WTC11 (cell line): ENCODE results near the gene DAP3. TPM values are rescaled to one million over a fixed set of nuclear protein-coding genes. Genes with fewer than 3 reads are reported as not detected.

ENCODE experiments used
- ATAC-seq: fragments of 200-7000 bp; cut with Tn5 transposase; 2 replicates; pipeline ENCODE4 v1.10.0; 2021; ENCODE audit warnings: mild to moderate bottlenecking, moderate library complexity
- CTCF ChIA-PET: fragments of 300-600 bp; sonication (Branson Sonifier 250); formaldehyde crosslinking; loops from one replicate; lab custom pipeline; 2021; ENCODE audit warnings: antibody characterized with exemption; lab: Charles Lee
- POLR2A ChIA-PET: fragments of 350-600 bp; sonication (Branson Sonifier 250); formaldehyde crosslinking; loops from one replicate; lab custom pipeline; 2021; ENCODE audit warnings: antibody characterized with exemption; lab: Charles Lee
- DNase-seq: peaks from one replicate; pipeline ENCODE4 v3.0.0; 2021; ENCODE audit warnings: low spot score
- H3K27ac Mint-ChIP-seq: 2 replicates; pipeline ENCODE4 v1.8.0; 2021; ENCODE audit warnings: mixed read lengths
- H3K27me3 Mint-ChIP-seq: 2 replicates; pipeline ENCODE4 v1.8.0; 2021; ENCODE audit warnings: low read depth, mild to moderate bottlenecking, moderate library complexity, mixed read lengths
- H3K36me3 Mint-ChIP-seq: 2 replicates; pipeline ENCODE4 v1.8.0; 2021; ENCODE audit warnings: mixed read lengths
- H3K4me1 Mint-ChIP-seq: 2 replicates; pipeline ENCODE4 v1.8.0; 2022; ENCODE audit warnings: mixed read lengths
- H3K4me3 Mint-ChIP-seq: 2 replicates; pipeline ENCODE4 v1.8.0; 2021; ENCODE audit warnings: mild to moderate bottlenecking, moderate library complexity, mixed read lengths
- H3K9me3 Mint-ChIP-seq: 2 replicates; pipeline ENCODE4 v1.8.0; 2021; ENCODE audit warnings: mixed read lengths
- AFF4 ChIP-seq: sonication (generic); formaldehyde crosslinking; IDR thresholded peaks from 2 replicates; pipeline ENCODE4 v1.8.1; 2023; ENCODE audit warnings: mild to moderate bottlenecking, missing genetic modification reagents, borderline replicate concordance
- AR ChIP-seq: fragments of 250-450 bp; sonication (Bioruptor Pico); IDR thresholded peaks from 2 replicates; pipeline ENCODE4 v1.9.0; 2021; ENCODE audit warnings: mild to moderate bottlenecking
- ATF1 ChIP-seq: sonication (generic); formaldehyde crosslinking; IDR thresholded peaks from 2 replicates; pipeline ENCODE4 v1.8.1; 2023; ENCODE audit warnings: mild to moderate bottlenecking, moderate library complexity, missing genetic modification reagents
- CREB1 ChIP-seq: sonication (generic); formaldehyde crosslinking; IDR thresholded peaks from 2 replicates; pipeline ENCODE4 v1.8.0; 2023; ENCODE audit warnings: mild to moderate bottlenecking, missing genetic modification reagents
- FOXK1 ChIP-seq: sonication (generic); formaldehyde crosslinking; IDR thresholded peaks from 2 replicates; pipeline ENCODE4 v1.8.0; 2022; ENCODE audit warnings: mild to moderate bottlenecking, moderate library complexity, missing genetic modification reagents
- MYBL2 ChIP-seq: sonication (generic); formaldehyde crosslinking; IDR thresholded peaks from 2 replicates; pipeline ENCODE4 v1.8.1; 2023; ENCODE audit warnings: mild to moderate bottlenecking, moderate library complexity, missing genetic modification reagents
- NFE2L1 ChIP-seq: sonication (generic); formaldehyde crosslinking; IDR thresholded peaks from 2 replicates; pipeline ENCODE4 v1.8.1; 2023; ENCODE audit warnings: missing genetic modification reagents
- RELA ChIP-seq: sonication (generic); formaldehyde crosslinking; IDR thresholded peaks from 2 replicates; pipeline ENCODE4 v1.8.1; 2022; ENCODE audit warnings: missing genetic modification reagents, mild to moderate bottlenecking, borderline replicate concordance
- RORB ChIP-seq: fragments of 250-450 bp; sonication (Bioruptor Pico); IDR thresholded peaks from 2 replicates; pipeline ENCODE4 v1.9.0; 2021; ENCODE audit warnings: mild to moderate bottlenecking
- SMAD3 ChIP-seq: sonication (generic); formaldehyde crosslinking; IDR thresholded peaks from 2 replicates; pipeline ENCODE4 v1.8.0; 2022; ENCODE audit warnings: missing genetic modification reagents, mild to moderate bottlenecking, borderline replicate concordance
- ZNF232 ChIP-seq: sonication (generic); formaldehyde crosslinking; IDR thresholded peaks from 2 replicates; pipeline ENCODE4 v1.8.0; 2022; ENCODE audit warnings: mild to moderate bottlenecking, missing genetic modification reagents
- ZNF263 ChIP-seq: sonication (generic); formaldehyde crosslinking; IDR thresholded peaks from 2 replicates; pipeline ENCODE4 v1.8.1; 2022; ENCODE audit warnings: low read depth, mild to moderate bottlenecking, moderate library complexity, missing genetic modification reagents
- ZNF396 ChIP-seq: fragments of 250-450 bp; sonication (Bioruptor Pico); IDR thresholded peaks from 2 replicates; pipeline ENCODE4 v1.8.0; 2021; ENCODE audit warnings: mild to moderate bottlenecking, moderate library complexity, borderline replicate concordance
- total RNA-seq: library from RNA; stranded (reverse); gene quantifications from 3 replicates; pipeline ENCODE4 v1.2.3, GENCODE V29; 2021
- TF ChIP-seq, protein P1 (sequence below): sonication (generic); formaldehyde crosslinking; IDR thresholded peaks from 2 replicates; pipeline ENCODE4 v1.8.1; 2022; ENCODE audit warnings: missing genetic modification reagents, borderline replicate concordance
- TF ChIP-seq, protein P2 (sequence below): fragments of 250-450 bp; sonication (Bioruptor Pico); IDR thresholded peaks from 2 replicates; pipeline ENCODE4 v1.8.0; 2021; ENCODE audit warnings: mild to moderate bottlenecking
- TF ChIP-seq, protein P3 (sequence below): sonication (generic); formaldehyde crosslinking; IDR thresholded peaks from 2 replicates; pipeline ENCODE4 v1.8.1; 2022; ENCODE audit warnings: low read depth, missing genetic modification reagents, borderline replicate concordance

The DAP3 gene
- total RNA-seq, 1 experiment from 2014 or later = 109 TPM

DNA sequence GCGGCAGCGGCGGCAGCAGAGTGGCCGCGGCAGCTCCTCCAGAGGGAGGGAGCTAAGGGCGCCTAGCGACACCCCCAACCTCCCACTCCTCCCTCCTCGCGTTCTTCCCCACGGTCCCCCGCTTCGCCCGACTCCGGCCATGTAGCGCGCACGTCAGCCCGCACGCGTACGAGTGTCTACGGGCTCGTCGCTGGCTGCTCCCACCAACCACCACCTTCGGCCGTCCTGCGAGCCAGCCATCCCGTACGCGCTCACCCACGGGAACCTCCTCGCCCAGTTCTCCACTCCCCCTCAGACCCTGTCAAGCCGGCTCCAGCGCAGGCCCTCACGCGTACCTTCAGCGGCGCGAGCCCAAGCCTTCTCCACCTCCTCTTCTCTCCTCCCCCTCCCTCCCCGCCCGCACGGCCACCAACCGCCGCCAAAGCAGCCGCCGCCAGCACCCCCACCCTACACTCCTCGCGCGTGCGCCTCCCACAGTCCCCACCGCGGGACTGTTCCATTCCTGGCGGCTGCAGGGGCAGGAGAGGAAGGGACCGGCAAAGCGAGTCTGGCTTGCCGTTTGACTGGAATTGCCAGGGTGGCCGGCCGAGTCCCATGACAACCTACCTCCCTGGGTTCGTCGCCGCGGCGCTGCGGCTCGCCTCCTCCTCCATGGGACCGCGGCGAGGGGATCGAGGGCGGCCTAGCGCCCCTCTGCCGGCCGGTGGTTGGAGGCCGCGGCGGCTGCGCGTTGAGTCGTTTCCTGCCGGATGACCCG is 389 bp upstream of the DAP3 start, which contains the start of gene YY1AP1 (continued):
- TF ChIP-seq MYBL2 (CRISPR knock-in tag) (no peak; the same call in 1 of the 2 replicates), AR (CRISPR knock-in tag) (no peak), RELA (CRISPR knock-in tag) (no peak), CREB1 (no peak)

- Mint-ChIP-seq H3K36me3 (peaks cover 65% of the 10 kb centered on the region), H3K4me3 (no peak overlapping the region)
- POLR2A ChIA-PET = no interaction called here
- TF ChIP-seq ZNF396 (CRISPR knock-in tag) = no peak
- TF ChIP-seq ZNF263 (CRISPR knock-in tag) = no peak
- TF ChIP-seq ATF1 (CRISPR knock-in tag) = no peak
- TF ChIP-seq RELA (CRISPR knock-in tag) = no peak
- TF ChIP-seq, protein P1, sequence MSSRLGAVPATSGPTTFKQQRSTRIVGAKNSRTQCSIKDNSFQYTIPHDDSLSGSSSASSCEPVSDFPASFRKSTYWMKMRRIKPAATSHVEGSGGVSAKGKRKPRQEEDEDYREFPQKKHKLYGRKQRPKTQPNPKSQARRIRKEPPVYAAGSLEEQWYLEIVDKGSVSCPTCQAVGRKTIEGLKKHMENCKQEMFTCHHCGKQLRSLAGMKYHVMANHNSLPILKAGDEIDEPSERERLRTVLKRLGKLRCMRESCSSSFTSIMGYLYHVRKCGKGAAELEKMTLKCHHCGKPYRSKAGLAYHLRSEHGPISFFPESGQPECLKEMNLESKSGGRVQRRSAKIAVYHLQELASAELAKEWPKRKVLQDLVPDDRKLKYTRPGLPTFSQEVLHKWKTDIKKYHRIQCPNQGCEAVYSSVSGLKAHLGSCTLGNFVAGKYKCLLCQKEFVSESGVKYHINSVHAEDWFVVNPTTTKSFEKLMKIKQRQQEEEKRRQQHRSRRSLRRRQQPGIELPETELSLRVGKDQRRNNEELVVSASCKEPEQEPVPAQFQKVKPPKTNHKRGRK (CRISPR knock-in tag) = no peak
- no peak for TF ChIP-seq RORB (CRISPR knock-in tag)
- TF ChIP-seq ZNF232 (CRISPR knock-in tag) = no peak
- no peak for TF ChIP-seq AFF4 (CRISPR knock-in tag)
- no peak for TF ChIP-seq SMAD3 (CRISPR knock-in tag)
- TF ChIP-seq, protein P2, sequence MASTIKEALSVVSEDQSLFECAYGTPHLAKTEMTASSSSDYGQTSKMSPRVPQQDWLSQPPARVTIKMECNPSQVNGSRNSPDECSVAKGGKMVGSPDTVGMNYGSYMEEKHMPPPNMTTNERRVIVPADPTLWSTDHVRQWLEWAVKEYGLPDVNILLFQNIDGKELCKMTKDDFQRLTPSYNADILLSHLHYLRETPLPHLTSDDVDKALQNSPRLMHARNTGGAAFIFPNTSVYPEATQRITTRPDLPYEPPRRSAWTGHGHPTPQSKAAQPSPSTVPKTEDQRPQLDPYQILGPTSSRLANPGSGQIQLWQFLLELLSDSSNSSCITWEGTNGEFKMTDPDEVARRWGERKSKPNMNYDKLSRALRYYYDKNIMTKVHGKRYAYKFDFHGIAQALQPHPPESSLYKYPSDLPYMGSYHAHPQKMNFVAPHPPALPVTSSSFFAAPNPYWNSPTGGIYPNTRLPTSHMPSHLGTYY (CRISPR knock-in tag) = no peak
- TF ChIP-seq, protein P3, sequence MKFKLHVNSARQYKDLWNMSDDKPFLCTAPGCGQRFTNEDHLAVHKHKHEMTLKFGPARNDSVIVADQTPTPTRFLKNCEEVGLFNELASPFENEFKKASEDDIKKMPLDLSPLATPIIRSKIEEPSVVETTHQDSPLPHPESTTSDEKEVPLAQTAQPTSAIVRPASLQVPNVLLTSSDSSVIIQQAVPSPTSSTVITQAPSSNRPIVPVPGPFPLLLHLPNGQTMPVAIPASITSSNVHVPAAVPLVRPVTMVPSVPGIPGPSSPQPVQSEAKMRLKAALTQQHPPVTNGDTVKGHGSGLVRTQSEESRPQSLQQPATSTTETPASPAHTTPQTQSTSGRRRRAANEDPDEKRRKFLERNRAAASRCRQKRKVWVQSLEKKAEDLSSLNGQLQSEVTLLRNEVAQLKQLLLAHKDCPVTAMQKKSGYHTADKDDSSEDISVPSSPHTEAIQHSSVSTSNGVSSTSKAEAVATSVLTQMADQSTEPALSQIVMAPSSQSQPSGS (CRISPR knock-in tag) = no peak
- no peak for TF ChIP-seq FOXK1 (CRISPR knock-in tag)
- TF ChIP-seq NFE2L1 (CRISPR knock-in tag) = no peak
- TF ChIP-seq AR (CRISPR knock-in tag) = no peak
Observed at GRCh38 chr1:155691992-155692528, 3.2 kb downstream of the DAP3 start.

More at GRCh38 chr1:155691992-155692528, 3.2 kb downstream of the DAP3 start:
- ATAC-seq (no peak), DNase-seq (no peak)
- CTCF ChIA-PET = no interaction called here
- H3K27me3 Mint-ChIP-seq = no peaks in the 10 kb centered on the region
- peaks cover 33% of the 10 kb centered on the region for H3K9me3 Mint-ChIP-seq
- H3K27ac Mint-ChIP-seq = peak overlapping the region; percentile 1; the same call in 1 of the 2 replicates
- H3K4me1 Mint-ChIP-seq = peaks cover 29% of the 10 kb centered on the region
